H1 (cell line): ENCODE data around the gene PPP1R9A. TPM values are rescaled to one million over a fixed set of nuclear protein-coding genes. Genes with fewer than 3 reads are reported as not detected.

Experiments
- RBBP5 ChIP-seq: IDR thresholded peaks from 2 replicates; pipeline ENCODE4 v1.7.1; 2012; ENCODE audit warnings: low read depth, mild to moderate bottlenecking, inconsistent platforms, low read length, moderate library complexity, borderline replicate concordance
- TCF12 ChIP-seq: IDR thresholded peaks from 2 replicates; pipeline ENCODE4 v1.6.1; 2011; ENCODE audit warnings: low read depth, mild to moderate bottlenecking, low read length
- polyA plus RNA-seq, 7 experiments: library from polyadenylated mRNA; depleted of rRNA in 3 of 7; stranded (reverse) in 5 of 7; unstranded in 2 of 7; fragments of >200 nt in 5 of 7; fragments of 200-250 nt in 2 of 7; gene quantifications; 1 replicate in 5 of 7; 2 replicates in 1 of 7; 4 replicates in 1 of 7; pipeline versions ENCODE4 v1.2.1 to v1.2.3, GENCODE V29; 2011 to 2013; ENCODE audit warnings: missing spikeins in 2 of 7, mixed read lengths in 2 of 7
- total RNA-seq: library from RNA; stranded (reverse); fragmentation: NEBNext Ultra II Directional; extraction: Animal tissue kit (Norgen Biotek cat#: 25700); gene quantifications from 2 replicates; pipeline ENCODE4 v1.2.1, GENCODE V29; 2021

The PPP1R9A gene
- total and polyA plus RNA-seq, 2 of the 8 experiments (the other 6 are each of a cell fraction or from before 2014, with no cell fraction given), result 3.0 to 20.3 TPM

- TF ChIP-seq RBBP5 (no peak), TCF12 (no peak)
These were observed 139.9 kb downstream of the PPP1R9A start (continued) for GRCh38 chr7:95047291-95047690.
